H1 (cell line): Measurements from ENCODE around the gene AP3D1. TPM values are rescaled to one million over a fixed set of nuclear protein-coding genes. Genes with fewer than 3 reads are reported as not detected.

Source experiments
- SUZ12 ChIP-seq: fragments of 200-600 bp; sonication (generic); IDR thresholded peaks from 2 replicates; pipeline ENCODE4 v1.6.1; 2012; ENCODE audit warnings: mild to moderate bottlenecking, inconsistent platforms, low read length, moderate library complexity, mixed read lengths
- polyA plus RNA-seq, 7 experiments: library from polyadenylated mRNA; depleted of rRNA in 3 of 7; stranded (reverse) in 5 of 7; unstranded in 2 of 7; fragments of >200 nt in 5 of 7; fragments of 200-250 nt in 2 of 7; gene quantifications; 1 replicate in 5 of 7; 2 replicates in 1 of 7; 4 replicates in 1 of 7; pipeline versions ENCODE4 v1.2.1 to v1.2.3, GENCODE V29; 2011 to 2013; ENCODE audit warnings: missing spikeins in 2 of 7, mixed read lengths in 2 of 7
- total RNA-seq: library from RNA; stranded (reverse); fragmentation: NEBNext Ultra II Directional; extraction: Animal tissue kit (Norgen Biotek cat#: 25700); gene quantifications from 2 replicates; pipeline ENCODE4 v1.2.1, GENCODE V29; 2021
- TF ChIP-seq, protein P1 (sequence below): fragments of 300-600 bp; sonication (generic); IDR thresholded peaks from 2 replicates; pipeline ENCODE4 v1.7.1; 2012; ENCODE audit warnings: low read length, moderate library complexity, mild to moderate bottlenecking, inconsistent platforms; ENCODE audit not compliant: insufficient replicate concordance

Gene AP3D1
- total and polyA plus RNA-seq, 2 of the 8 experiments (the other 6 are each of a cell fraction or from before 2014, with no cell fraction given): 161 to 174 TPM

GRCh38 chr19:2118438-2118837 is 32.9 kb downstream of the AP3D1 start (continued):
- TF ChIP-seq, protein P1, sequence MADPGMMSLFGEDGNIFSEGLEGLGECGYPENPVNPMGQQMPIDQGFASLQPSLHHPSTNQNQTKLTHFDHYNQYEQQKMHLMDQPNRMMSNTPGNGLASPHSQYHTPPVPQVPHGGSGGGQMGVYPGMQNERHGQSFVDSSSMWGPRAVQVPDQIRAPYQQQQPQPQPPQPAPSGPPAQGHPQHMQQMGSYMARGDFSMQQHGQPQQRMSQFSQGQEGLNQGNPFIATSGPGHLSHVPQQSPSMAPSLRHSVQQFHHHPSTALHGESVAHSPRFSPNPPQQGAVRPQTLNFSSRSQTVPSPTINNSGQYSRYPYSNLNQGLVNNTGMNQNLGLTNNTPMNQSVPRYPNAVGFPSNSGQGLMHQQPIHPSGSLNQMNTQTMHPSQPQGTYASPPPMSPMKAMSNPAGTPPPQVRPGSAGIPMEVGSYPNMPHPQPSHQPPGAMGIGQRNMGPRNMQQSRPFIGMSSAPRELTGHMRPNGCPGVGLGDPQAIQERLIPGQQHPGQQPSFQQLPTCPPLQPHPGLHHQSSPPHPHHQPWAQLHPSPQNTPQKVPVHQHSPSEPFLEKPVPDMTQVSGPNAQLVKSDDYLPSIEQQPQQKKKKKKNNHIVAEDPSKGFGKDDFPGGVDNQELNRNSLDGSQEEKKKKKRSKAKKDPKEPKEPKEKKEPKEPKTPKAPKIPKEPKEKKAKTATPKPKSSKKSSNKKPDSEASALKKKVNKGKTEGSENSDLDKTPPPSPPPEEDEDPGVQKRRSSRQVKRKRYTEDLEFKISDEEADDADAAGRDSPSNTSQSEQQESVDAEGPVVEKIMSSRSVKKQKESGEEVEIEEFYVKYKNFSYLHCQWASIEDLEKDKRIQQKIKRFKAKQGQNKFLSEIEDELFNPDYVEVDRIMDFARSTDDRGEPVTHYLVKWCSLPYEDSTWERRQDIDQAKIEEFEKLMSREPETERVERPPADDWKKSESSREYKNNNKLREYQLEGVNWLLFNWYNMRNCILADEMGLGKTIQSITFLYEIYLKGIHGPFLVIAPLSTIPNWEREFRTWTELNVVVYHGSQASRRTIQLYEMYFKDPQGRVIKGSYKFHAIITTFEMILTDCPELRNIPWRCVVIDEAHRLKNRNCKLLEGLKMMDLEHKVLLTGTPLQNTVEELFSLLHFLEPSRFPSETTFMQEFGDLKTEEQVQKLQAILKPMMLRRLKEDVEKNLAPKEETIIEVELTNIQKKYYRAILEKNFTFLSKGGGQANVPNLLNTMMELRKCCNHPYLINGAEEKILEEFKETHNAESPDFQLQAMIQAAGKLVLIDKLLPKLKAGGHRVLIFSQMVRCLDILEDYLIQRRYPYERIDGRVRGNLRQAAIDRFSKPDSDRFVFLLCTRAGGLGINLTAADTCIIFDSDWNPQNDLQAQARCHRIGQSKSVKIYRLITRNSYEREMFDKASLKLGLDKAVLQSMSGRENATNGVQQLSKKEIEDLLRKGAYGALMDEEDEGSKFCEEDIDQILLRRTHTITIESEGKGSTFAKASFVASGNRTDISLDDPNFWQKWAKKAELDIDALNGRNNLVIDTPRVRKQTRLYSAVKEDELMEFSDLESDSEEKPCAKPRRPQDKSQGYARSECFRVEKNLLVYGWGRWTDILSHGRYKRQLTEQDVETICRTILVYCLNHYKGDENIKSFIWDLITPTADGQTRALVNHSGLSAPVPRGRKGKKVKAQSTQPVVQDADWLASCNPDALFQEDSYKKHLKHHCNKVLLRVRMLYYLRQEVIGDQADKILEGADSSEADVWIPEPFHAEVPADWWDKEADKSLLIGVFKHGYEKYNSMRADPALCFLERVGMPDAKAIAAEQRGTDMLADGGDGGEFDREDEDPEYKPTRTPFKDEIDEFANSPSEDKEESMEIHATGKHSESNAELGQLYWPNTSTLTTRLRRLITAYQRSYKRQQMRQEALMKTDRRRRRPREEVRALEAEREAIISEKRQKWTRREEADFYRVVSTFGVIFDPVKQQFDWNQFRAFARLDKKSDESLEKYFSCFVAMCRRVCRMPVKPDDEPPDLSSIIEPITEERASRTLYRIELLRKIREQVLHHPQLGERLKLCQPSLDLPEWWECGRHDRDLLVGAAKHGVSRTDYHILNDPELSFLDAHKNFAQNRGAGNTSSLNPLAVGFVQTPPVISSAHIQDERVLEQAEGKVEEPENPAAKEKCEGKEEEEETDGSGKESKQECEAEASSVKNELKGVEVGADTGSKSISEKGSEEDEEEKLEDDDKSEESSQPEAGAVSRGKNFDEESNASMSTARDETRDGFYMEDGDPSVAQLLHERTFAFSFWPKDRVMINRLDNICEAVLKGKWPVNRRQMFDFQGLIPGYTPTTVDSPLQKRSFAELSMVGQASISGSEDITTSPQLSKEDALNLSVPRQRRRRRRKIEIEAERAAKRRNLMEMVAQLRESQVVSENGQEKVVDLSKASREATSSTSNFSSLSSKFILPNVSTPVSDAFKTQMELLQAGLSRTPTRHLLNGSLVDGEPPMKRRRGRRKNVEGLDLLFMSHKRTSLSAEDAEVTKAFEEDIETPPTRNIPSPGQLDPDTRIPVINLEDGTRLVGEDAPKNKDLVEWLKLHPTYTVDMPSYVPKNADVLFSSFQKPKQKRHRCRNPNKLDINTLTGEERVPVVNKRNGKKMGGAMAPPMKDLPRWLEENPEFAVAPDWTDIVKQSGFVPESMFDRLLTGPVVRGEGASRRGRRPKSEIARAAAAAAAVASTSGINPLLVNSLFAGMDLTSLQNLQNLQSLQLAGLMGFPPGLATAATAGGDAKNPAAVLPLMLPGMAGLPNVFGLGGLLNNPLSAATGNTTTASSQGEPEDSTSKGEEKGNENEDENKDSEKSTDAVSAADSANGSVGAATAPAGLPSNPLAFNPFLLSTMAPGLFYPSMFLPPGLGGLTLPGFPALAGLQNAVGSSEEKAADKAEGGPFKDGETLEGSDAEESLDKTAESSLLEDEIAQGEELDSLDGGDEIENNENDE: no peak
- no peak for TF ChIP-seq SUZ12
